Neural cell (in vitro differentiated cells): ENCODE data around the gene PRODH. TPM values are rescaled to one million over a fixed set of nuclear protein-coding genes. Genes with fewer than 3 reads are reported as not detected.

Experiments used
- H2AFZ ChIP-seq: fragments of 200-600, 300-800 bp; sonication (generic), shearing (Covaris generic); 2 replicates; pipeline ENCODE4 v1.6.0; 2014; ENCODE audit warnings: low read depth, mild to moderate bottlenecking, antibody characterized with exemption, low read length, moderate library complexity
- H3F3A ChIP-seq: fragments of 200-600 bp; shearing (Covaris generic); 2 replicates; pipeline ENCODE4 v1.6.1; 2016; ENCODE audit warnings: mild to moderate bottlenecking, moderate library complexity, mixed read lengths, antibody characterized with exemption, low read length; ENCODE audit not compliant: insufficient read depth, poor library complexity, severe bottlenecking
- H3K27ac ChIP-seq: fragments of 200-600, 300-800 bp; sonication (generic), shearing (Covaris generic); 2 replicates; pipeline ENCODE4 v1.5.1; 2014; ENCODE audit warnings: mild to moderate bottlenecking, low read length, moderate library complexity
- H3K27me3 ChIP-seq: fragments of 300-800, 200-600 bp; sonication (generic), shearing (Covaris generic); 2 replicates; pipeline ENCODE4 v1.6.0; 2014; ENCODE audit warnings: mild to moderate bottlenecking, low read depth, low read length, moderate library complexity; ENCODE audit not compliant: insufficient read depth
- H3K36me3 ChIP-seq: fragments of 300-800, 200-600 bp; sonication (generic), shearing (Covaris generic); 2 replicates; pipeline ENCODE4 v1.5.1; 2014; ENCODE audit warnings: mild to moderate bottlenecking, antibody characterized with exemption, low read length, moderate library complexity; ENCODE audit not compliant: insufficient read depth
- H3K4me2 ChIP-seq: fragments of 300-800, 200-600 bp; sonication (generic), shearing (Covaris generic); 2 replicates; pipeline ENCODE4 v1.6.0; 2014; ENCODE audit warnings: mild to moderate bottlenecking, low read length
- H3K4me3 ChIP-seq: fragments of 300-800, 200-600 bp; sonication (generic), shearing (Covaris generic); 2 replicates; pipeline ENCODE4 v1.5.1; 2014; ENCODE audit warnings: mild to moderate bottlenecking, low read length, moderate library complexity
- H3K79me2 ChIP-seq: fragments of 200-600 bp; shearing (Covaris generic); replicated peaks from 2 replicates; pipeline ENCODE4 v1.6.0; 2014; ENCODE audit warnings: mild to moderate bottlenecking, low read length, moderate library complexity; ENCODE audit not compliant: insufficient read depth
- H3K9ac ChIP-seq: fragments of 300-800, 200-600 bp; sonication (generic), shearing (Covaris generic); 2 replicates; pipeline ENCODE4 v1.6.1; 2016; ENCODE audit warnings: mild to moderate bottlenecking, low read length, mixed read lengths
- H3K9me2 ChIP-seq: fragments of 200-600 bp; shearing (Covaris generic); 2 replicates; pipeline ENCODE4 v1.6.1; 2016; ENCODE audit warnings: mild to moderate bottlenecking, low read length, mixed read lengths; ENCODE audit not compliant: insufficient read depth
- H3K9me3 ChIP-seq: fragments of 200-600, 300-800 bp; sonication (generic), shearing (Covaris generic); 2 replicates; pipeline ENCODE4 v1.6.1; 2016; ENCODE audit warnings: mild to moderate bottlenecking, mixed run types, low read length, moderate library complexity, mixed read lengths
- H4K20me1 ChIP-seq: fragments of 200-600 bp; shearing (Covaris generic); 2 replicates; pipeline ENCODE4 v1.6.1; 2016; ENCODE audit warnings: mild to moderate bottlenecking, mixed run types; ENCODE audit not compliant: insufficient read depth
- CTCF ChIP-seq: fragments of 450-650 bp; IDR thresholded peaks from 2 replicates; pipeline ENCODE4 v1.5.1; 2014; ENCODE audit warnings: antibody characterized with exemption, mild to moderate bottlenecking, moderate library complexity; ENCODE audit not compliant: poor library complexity, severe bottlenecking
- EP300 ChIP-seq: fragments of 450-650 bp; conservative IDR thresholded peaks from 2 replicates; pipeline ENCODE4 v1.6.1; 2014; ENCODE audit warnings: antibody characterized with exemption, mild to moderate bottlenecking, moderate library complexity; ENCODE audit not compliant: poor library complexity, severe bottlenecking
- EZH2 ChIP-seq: fragments of 200-600, 300-800 bp; shearing (Covaris generic), sonication (generic); IDR thresholded peaks from 2 replicates; pipeline ENCODE4 v1.6.1; 2014; ENCODE audit warnings: antibody characterized with exemption, low read length, borderline replicate concordance, mild to moderate bottlenecking; ENCODE audit not compliant: insufficient read depth, poor library complexity, severe bottlenecking
- MXI1 ChIP-seq: fragments of 450-650 bp; conservative IDR thresholded peaks from 2 replicates; pipeline ENCODE4 v1.6.1; 2014; ENCODE audit warnings: antibody characterized with exemption, mild to moderate bottlenecking; ENCODE audit not compliant: poor library complexity, severe bottlenecking
- POLR2AphosphoS5 ChIP-seq: IDR thresholded peaks from 2 replicates; pipeline ENCODE4 v1.6.1; 2012
- RAD21 ChIP-seq: fragments of 450-650 bp; conservative IDR thresholded peaks from 2 replicates; pipeline ENCODE4 v1.6.1; 2014; ENCODE audit warnings: antibody characterized with exemption, mild to moderate bottlenecking, moderate library complexity
- REST ChIP-seq: IDR thresholded peaks from 2 replicates; pipeline ENCODE4 v1.6.1; 2012; ENCODE audit warnings: borderline replicate concordance
- SMC3 ChIP-seq: fragments of 450-650 bp; conservative IDR thresholded peaks from 2 replicates; pipeline ENCODE4 v1.6.1; 2014; ENCODE audit warnings: antibody characterized with exemption, mild to moderate bottlenecking, moderate library complexity; ENCODE audit not compliant: poor library complexity
- TAF1 ChIP-seq: IDR thresholded peaks from 2 replicates; pipeline ENCODE4 v1.6.1; 2012; ENCODE audit warnings: low read depth
- polyA plus RNA-seq: library from polyadenylated mRNA; depleted of rRNA; stranded (reverse); fragments of >200 nt; gene quantifications from 2 replicates; pipeline ENCODE4 v1.2.3, GENCODE V29; 2014

PRODH gene
- polyA plus RNA-seq, 1 donor from 2014 or later: 0.31 TPM

GRCh38 chr22:18929459-18929858 lies 6.6 kb downstream of the PRODH start:
- H3K27ac ChIP-seq: no peak overlapping the region
- H3K4me3 ChIP-seq: no peak overlapping the region
- H3K9ac ChIP-seq: no peak overlapping the region
- no peak for TF ChIP-seq SMC3
- TF ChIP-seq CTCF: no peak
- TF ChIP-seq REST: no peak
- H3K27me3 ChIP-seq: no peaks in the 10 kb centered on the region
- H3K9me2 ChIP-seq: no peaks in the 10 kb centered on the region
- H3K79me2 ChIP-seq: no peaks in the 10 kb centered on the region
- no peaks in the 10 kb centered on the region for H3K9me3 ChIP-seq
- H3K36me3 ChIP-seq: no peaks in the 10 kb centered on the region
- no peak overlapping the region for H3K4me2 ChIP-seq
- no peaks in the 10 kb centered on the region for H3F3A ChIP-seq
- H4K20me1 ChIP-seq: no peaks in the 10 kb centered on the region
- H2AFZ ChIP-seq: no peak overlapping the region

DNA sequence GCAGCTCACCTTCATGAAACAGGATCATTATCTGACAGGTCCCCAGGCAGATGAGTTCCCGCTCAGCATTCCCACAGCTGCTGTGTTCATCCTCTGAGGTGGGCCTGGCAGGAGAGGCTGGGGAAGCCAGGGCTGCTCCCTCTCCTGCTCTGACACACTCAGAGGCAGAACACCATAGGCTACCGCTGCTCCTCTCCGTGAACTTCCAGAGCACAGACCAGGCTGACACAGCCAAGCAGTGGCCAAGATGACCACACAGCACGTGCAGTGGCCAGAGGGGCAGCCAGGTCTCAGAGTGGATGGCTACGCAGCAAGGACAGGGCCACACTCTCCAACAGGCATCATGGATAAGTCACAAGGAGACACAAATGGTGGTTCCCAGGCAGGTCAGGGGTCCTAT lies 8.5 kb downstream of the PRODH start:
- H3K9me3 ChIP-seq: no peaks in the 10 kb centered on the region
- H2AFZ ChIP-seq: no peak overlapping the region
- no peaks in the 10 kb centered on the region for H3K36me3 ChIP-seq
- no peak overlapping the region for H3K9ac ChIP-seq
- H3K27ac ChIP-seq: no peak overlapping the region
- no peaks in the 10 kb centered on the region for H4K20me1 ChIP-seq
- H3K9me2 ChIP-seq: no peaks in the 10 kb centered on the region
- no peaks in the 10 kb centered on the region for H3K27me3 ChIP-seq
- TF ChIP-seq POLR2AphosphoS5 (no peak), RAD21 (no peak), CTCF (no peak), REST (no peak), EZH2 (no peak), EP300 (no peak), MXI1 (no peak), TAF1 (no peak), SMC3 (no peak)
- H3K4me3 ChIP-seq: no peak overlapping the region
- no peak overlapping the region for H3K4me2 ChIP-seq
- H3F3A ChIP-seq: no peaks in the 10 kb centered on the region
- no peaks in the 10 kb centered on the region for H3K79me2 ChIP-seq
